Measurements from ENCODE around the gene AGA.

AGA gene

GRCh38 chr4:177441803-177442622 is at the start of gene AGA:
Gene AGA (minus strand): TSS chr4:177442437. CDS start chr4:177442375, 62 bp downstream.
- DNase-seq (ENCODE audit: low read depth in 2 of 2) = peak; percentile 92 to 94

DNA sequence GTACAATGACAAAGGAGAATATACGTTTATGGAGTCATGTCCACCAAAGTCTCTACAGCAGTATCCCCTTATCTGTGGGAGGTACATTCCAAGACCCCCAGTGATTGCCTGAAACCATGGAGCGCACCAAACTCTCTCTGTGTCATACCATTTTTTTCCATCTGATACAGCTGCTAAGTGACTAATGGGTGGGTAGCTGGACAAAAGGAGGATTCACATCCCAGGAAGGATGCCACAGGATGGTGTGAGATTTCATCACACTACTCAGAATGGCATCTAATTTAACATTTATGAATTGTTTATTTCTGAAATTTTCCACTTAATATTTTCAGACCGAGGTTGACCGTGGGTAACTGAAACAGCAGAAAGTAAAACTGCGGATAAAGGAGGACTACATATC is 49.8 kb upstream of the AGA start:
- no peak for DNase-seq (ENCODE audit: low read depth in 2 of 2)

- DNase-seq (ENCODE audit: low read depth in 2 of 2) = no peak
Observed at GRCh38 chr4:177490769-177491168, 48.5 kb upstream of the AGA start.

- DNase-seq (ENCODE audit: low read depth in 2 of 2) = no peak
Observed at GRCh38 chr4:177489471-177490246, 47.4 kb upstream of the AGA start.

- no peak for DNase-seq (ENCODE audit: low read depth in 2 of 2)
Observed at GRCh38 chr4:177487977-177488376, 45.7 kb upstream of the AGA start.

- no peak for DNase-seq (ENCODE audit: low read depth in 2 of 2)
Observed at GRCh38 chr4:177485528-177485927, 43.3 kb upstream of the AGA start.

DNA sequence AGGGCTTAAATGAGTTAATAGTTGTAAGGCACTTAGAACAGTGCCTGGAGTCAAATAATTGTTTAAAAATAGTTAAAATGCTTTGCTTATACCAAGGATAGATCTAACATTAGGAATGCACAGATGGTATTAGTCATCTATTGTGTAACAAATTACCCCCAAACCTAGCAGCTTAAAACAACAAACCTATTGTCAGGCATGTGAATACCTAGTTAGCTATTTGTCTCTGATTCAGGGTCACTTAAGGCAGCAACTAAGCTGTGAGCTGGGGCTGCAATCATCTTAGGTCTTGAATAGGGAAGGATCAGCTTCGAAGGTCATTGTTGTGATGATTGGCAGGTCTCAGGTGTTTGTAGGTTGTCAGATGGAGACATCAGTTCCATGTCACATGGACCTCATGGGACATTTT is 42.4 kb upstream of the AGA start:
- DNase-seq (ENCODE audit: low read depth in 2 of 2) = no peak

DNA sequence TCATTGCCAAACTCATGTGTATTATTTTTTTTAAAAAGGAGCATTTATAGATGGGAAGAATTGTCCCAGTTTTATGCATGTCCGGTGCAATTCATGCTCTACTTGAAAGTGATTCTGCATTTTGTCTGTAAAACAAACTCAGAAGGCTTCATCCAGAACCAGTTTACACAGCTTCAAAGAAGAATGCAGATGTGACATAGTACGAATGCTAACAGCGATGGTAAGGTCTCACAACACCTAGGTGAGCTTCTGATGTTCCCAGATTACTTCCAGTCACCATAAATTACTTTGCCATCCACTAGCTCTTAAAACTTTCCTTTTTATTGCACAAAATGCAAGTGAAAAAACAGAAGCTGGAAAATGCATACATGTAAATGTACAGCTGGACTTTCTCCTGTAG is 41.5 kb upstream of the AGA start:
- DNase-seq (ENCODE audit: low read depth in 2 of 2) = no peak

DNA sequence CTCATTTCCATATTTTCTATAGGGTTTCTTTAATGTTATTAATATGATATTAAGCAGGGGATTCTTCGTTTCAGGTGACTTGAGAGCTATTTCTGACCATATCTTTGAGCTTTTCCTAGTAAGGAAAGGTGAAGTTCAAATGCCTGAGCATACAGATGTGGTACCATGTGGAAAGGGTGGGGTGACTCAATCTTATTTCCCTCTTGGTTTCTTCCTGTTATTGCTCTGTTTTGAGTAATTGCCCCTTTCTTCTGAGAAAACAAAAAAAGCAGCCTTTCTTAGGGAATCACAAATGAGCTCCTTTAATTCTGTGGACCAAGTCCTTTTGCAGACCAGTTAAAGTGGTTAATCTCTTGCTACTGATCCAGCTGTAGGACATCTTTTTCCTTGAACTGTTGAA is 41.0 kb upstream of the AGA start:
- DNase-seq (ENCODE audit: low read depth in 2 of 2) = no peak

DNA sequence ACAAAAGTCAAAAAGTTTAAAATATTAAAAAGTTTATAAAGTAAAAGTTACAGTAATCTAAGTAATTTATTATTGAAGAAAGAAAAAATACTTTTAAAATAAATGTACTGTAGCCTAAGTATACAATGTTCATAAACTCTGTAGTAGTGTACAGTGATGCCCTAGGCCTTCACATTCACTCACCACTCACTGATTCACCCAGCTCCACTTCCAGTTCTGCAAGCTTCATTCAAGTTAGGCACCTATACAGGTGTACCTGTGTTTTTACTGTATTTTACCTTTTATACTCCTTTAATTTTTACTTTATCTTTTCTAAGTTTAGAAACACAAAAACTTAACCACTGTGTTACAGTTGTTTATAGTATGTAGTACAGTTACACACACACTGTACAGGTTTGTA is 40.1 kb upstream of the AGA start:
- DNase-seq (ENCODE audit: low read depth in 2 of 2) = no peak

- no peak for DNase-seq (ENCODE audit: low read depth in 2 of 2)
Observed at GRCh38 chr4:177480795-177481194, 38.6 kb upstream of the AGA start.

GRCh38 chr4:177479063-177479462 is 36.8 kb upstream of the AGA start:
- no peak for DNase-seq (ENCODE audit: low read depth in 2 of 2)

- DNase-seq (ENCODE audit: low read depth in 2 of 2) = no peak
Observed at GRCh38 chr4:177478496-177478895, 36.3 kb upstream of the AGA start.

- DNase-seq (ENCODE audit: low read depth in 2 of 2) = no peak
Observed at GRCh38 chr4:177473991-177474390, 31.8 kb upstream of the AGA start.

DNA sequence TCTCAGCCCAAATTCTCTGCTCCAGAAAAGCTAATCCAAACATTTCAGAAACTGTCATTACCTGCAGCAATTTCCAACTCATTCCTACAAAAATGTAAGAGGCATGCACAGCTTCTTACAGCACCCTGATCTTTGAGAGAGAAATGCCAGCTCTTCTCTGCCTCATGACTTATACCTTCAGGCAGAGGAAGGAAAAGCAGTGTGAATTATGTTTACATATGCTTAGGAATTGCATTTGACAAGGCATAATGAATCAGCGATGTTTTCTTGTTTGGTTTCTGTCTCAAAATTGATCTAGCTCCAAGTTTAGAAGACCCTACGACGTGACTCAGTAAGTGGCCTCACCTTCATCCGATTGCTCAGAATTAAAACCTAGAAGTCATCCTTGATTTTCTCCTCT is 21.8 kb upstream of the AGA start:
- no peak for DNase-seq (ENCODE audit: low read depth in 2 of 2)

GRCh38 chr4:177461606-177462005 is 19.4 kb upstream of the AGA start:
- no peak for DNase-seq (ENCODE audit: low read depth in 2 of 2)

- no peak for DNase-seq (ENCODE audit: low read depth in 2 of 2)
Observed at GRCh38 chr4:177460460-177460859, 18.2 kb upstream of the AGA start.

GRCh38 chr4:177455561-177455970 is 13.3 kb upstream of the AGA start:
- no peak for DNase-seq (ENCODE audit: low read depth in 2 of 2)

DNA sequence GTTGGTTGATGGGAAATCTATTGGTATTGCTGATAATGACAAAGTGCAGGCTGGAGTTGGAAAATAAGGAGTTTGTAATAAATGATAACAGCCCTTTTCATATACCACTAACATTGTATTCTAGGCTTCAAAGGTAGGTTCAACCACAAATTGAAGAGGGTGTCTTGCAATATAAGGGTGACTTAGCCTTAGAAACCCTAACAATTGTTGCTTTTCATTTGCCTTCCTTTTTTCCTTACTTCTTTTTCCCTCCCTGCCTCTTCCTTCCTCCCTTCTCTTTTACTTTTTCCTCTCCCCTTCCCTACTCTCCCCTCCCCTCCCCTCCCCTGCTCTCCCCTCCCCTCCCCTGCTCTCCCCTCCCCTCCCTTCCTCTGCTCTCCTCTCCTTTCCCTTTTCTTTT is 10.9 kb upstream of the AGA start:
- DNase-seq (ENCODE audit: low read depth in 2 of 2) = no peak

DNA sequence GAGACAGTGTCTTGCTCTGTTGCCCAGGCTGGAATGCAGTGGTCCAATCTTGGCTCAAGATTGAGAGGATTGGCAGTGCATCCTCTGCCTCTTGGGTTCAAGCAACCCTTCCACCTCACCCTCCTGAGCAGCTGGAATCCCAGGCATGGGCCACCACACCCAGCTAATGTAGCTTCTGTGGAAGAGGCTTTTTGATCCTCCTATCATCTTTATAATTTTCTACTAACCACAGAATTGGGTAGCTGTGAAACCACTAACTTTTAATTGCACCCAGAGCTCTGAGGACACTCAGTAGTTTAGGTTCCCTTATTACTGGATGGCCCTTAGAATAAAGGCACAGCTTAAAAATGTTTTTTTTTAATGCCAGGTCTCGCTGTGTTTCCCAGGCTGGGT is 8.9 kb upstream of the AGA start:
- no peak for DNase-seq (ENCODE audit: low read depth in 2 of 2)

DNA sequence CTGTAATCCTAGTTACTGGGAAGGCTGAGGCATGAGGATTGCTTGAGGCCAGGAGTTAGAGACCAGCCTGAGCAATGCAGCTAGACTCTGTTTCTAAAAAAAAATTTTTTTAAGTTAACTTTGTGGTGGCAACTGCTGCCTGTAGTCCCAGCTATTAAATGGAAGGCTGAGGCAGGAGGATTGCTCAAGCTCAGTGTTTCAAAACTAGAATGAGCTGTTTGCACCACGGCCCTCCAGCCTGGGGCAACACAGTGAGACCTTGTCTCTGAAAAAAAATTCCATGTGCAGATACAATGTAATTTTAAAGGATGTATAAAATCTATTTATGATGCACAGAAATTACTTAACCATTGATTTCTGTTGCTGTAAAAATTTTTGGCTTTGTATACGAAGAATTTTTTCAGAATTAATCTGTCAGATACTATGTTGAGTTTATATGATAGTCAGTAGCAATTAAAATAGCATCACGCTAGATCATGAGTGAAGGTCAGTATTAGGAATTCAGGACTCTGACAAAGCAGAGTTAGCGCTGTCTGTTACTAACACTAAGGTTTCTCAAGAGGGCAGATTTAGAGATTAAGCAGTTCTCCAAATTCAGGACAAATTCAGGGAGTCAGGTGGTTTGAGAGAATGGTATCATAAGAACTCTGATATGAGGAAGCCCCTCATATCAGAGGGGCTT is 8.3 kb upstream of the AGA start:
- no peak for DNase-seq (ENCODE audit: low read depth in 2 of 2)

DNA sequence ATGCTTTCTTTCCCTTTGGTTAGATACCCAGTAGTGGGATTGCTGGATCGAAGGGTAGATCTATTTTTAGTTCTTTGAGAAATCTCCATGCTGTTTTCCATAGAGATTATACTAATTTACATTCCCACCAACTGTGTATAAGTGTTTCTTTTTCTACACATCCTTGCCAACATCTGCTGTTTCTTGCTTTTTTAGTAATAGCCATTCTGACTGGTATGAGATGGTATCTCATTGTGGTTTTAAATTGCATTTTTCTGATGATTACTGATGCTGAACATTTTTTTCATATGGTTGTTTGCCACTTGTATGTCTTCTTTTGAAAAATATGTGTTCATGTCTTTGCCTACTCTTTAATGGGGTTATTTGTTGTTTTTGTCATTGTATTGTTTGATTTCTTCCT is 6.6 kb upstream of the AGA start:
- no peak for DNase-seq (ENCODE audit: low read depth in 2 of 2)
